MM.1S (cell line): ENCODE data around the gene CPT1B.

Experiments
- DNase-seq: peaks from one replicate; pipeline ENCODE4 v3.0.0-alpha.2; 2015
- H2AFZ ChIP-seq: fragments of 300-600 bp; sonication (generic); 2 replicates; pipeline ENCODE4 v1.6.0; 2016; ENCODE audit warnings: antibody characterized with exemption, low read length
- H3F3A ChIP-seq: fragments of 300-600 bp; sonication (generic); 2 replicates; pipeline ENCODE4 v1.6.1; 2016; ENCODE audit warnings: mild to moderate bottlenecking, antibody characterized with exemption, low read length, moderate library complexity, mixed read lengths; ENCODE audit not compliant: insufficient read depth
- H3K27ac ChIP-seq: fragments of 300-600 bp; sonication (generic); 2 replicates; pipeline ENCODE4 v1.5.1; 2016; ENCODE audit warnings: mild to moderate bottlenecking, low read length
- H3K27me3 ChIP-seq: fragments of 300-600 bp; sonication (generic); replicated peaks from 2 replicates; pipeline ENCODE4 v1.6.0; 2016; ENCODE audit warnings: low read length; ENCODE audit not compliant: insufficient read depth
- H3K36me3 ChIP-seq: fragments of 300-600 bp; sonication (generic); replicated peaks from 2 replicates; pipeline ENCODE4 v1.6.1; 2016; ENCODE audit warnings: mild to moderate bottlenecking, low read length, mixed read lengths; ENCODE audit not compliant: insufficient read depth
- H3K4me1 ChIP-seq: fragments of 300-600 bp; sonication (generic); 2 replicates; pipeline ENCODE4 v1.6.1; 2016; ENCODE audit warnings: low read length, mixed read lengths
- H3K4me2 ChIP-seq: fragments of 300-600 bp; sonication (generic); 2 replicates; pipeline ENCODE4 v1.6.0; 2016; ENCODE audit warnings: low read depth, low read length
- H3K4me3 ChIP-seq: fragments of 300-600 bp; sonication (generic); 2 replicates; pipeline ENCODE4 v1.5.1; 2016; ENCODE audit warnings: low read length, mixed read lengths
- H3K79me2 ChIP-seq: fragments of 300-600 bp; sonication (generic); 2 replicates; pipeline ENCODE4 v1.6.1; 2016; ENCODE audit warnings: mixed run types, low read length, mixed read lengths
- H3K9ac ChIP-seq: fragments of 300-600 bp; sonication (generic); 2 replicates; pipeline ENCODE4 v1.6.1; 2016; ENCODE audit warnings: low read length, mixed read lengths
- H3K9me2 ChIP-seq: fragments of 300-600 bp; sonication (generic); replicated peaks from 2 replicates; pipeline ENCODE4 v1.6.1; 2016; ENCODE audit warnings: mild to moderate bottlenecking, low read length, mixed read lengths; ENCODE audit not compliant: insufficient read depth
- H3K9me3 ChIP-seq: fragments of 300-600 bp; sonication (generic); replicated peaks from 2 replicates; pipeline ENCODE4 v1.6.1; 2016; ENCODE audit warnings: mild to moderate bottlenecking, low read length, mixed read lengths; ENCODE audit not compliant: insufficient read depth
- H4K20me1 ChIP-seq: fragments of 300-600 bp; sonication (generic); 2 replicates; pipeline ENCODE4 v1.6.1; 2016; ENCODE audit warnings: mild to moderate bottlenecking, low read length, moderate library complexity, mixed read lengths; ENCODE audit not compliant: insufficient read depth
- EZH2 ChIP-seq: fragments of 300-600 bp; sonication (generic); optimal IDR thresholded peaks from 2 replicates; pipeline ENCODE3; 2017; ENCODE audit warnings: low read depth, mild to moderate bottlenecking, antibody characterized with exemption, low read length, mixed read lengths
- EZH2phosphoT487 ChIP-seq: fragments of 300-600 bp; sonication (generic); IDR thresholded peaks from 2 replicates; pipeline ENCODE4 v1.6.1; 2018; ENCODE audit warnings: antibody characterized with exemption, low read length
- TF ChIP-seq, protein P1 (sequence below): fragments of 300-600 bp; sonication (generic); IDR thresholded peaks from 2 replicates; pipeline ENCODE4 v1.5.1; 2016; ENCODE audit warnings: antibody characterized with exemption, low read length, mixed read lengths

Gene CPT1B

DNA sequence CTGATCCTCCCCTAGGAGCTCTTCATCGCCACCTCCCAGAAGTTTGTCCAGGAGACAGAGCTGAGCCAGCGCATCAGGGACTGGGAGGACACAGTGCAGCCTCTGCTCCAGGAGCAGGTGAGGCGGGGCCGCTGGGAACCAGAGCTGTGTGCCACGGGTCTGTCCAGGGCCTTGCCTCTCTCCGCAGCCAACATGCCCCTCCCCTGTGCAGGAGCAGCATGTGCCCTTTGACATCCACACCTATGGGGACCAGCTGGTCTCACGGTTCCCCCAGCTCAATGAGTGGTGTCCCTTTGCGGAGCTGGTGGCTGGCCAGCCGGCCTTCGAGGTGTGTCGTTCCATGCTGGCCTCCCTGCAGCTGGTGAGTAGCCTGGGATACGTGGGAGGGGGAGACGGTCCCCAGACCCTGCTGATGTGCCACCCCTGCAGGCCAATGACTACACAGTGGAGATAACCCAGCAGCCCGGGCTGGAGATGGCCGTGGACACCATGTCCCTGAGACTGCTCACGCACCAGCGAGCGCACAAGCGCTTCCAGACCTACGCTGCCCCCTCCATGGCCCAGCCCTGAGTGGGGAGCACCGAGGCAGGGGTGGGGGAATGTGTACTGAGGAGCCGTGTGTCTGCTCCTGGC, 55.3 kb downstream of the CPT1B start:
- H2AFZ ChIP-seq = no peak overlapping the region
- H3K4me1 ChIP-seq = peaks cover 18% of the 10 kb centered on the region
- no peak overlapping the region for H3K4me3 ChIP-seq
- DNase-seq = no peak
- H3K9ac ChIP-seq = no peak overlapping the region
- TF ChIP-seq, protein P1, sequence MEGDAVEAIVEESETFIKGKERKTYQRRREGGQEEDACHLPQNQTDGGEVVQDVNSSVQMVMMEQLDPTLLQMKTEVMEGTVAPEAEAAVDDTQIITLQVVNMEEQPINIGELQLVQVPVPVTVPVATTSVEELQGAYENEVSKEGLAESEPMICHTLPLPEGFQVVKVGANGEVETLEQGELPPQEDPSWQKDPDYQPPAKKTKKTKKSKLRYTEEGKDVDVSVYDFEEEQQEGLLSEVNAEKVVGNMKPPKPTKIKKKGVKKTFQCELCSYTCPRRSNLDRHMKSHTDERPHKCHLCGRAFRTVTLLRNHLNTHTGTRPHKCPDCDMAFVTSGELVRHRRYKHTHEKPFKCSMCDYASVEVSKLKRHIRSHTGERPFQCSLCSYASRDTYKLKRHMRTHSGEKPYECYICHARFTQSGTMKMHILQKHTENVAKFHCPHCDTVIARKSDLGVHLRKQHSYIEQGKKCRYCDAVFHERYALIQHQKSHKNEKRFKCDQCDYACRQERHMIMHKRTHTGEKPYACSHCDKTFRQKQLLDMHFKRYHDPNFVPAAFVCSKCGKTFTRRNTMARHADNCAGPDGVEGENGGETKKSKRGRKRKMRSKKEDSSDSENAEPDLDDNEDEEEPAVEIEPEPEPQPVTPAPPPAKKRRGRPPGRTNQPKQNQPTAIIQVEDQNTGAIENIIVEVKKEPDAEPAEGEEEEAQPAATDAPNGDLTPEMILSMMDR = no peak
- TF ChIP-seq EZH2 = no peak
- no peak for TF ChIP-seq EZH2phosphoT487
- H3K79me2 ChIP-seq = peaks cover 43% of the 10 kb centered on the region
- no peaks in the 10 kb centered on the region for H3K9me3 ChIP-seq
- no peaks in the 10 kb centered on the region for H3K36me3 ChIP-seq
- no peaks in the 10 kb centered on the region for H4K20me1 ChIP-seq
- no peaks in the 10 kb centered on the region for H3K27me3 ChIP-seq
- no peak overlapping the region for H3K4me2 ChIP-seq
- H3K9me2 ChIP-seq = no peaks in the 10 kb centered on the region
- H3F3A ChIP-seq = peaks cover 20% of the 10 kb centered on the region; the same call in 1 of the 2 replicates
- no peak overlapping the region for H3K27ac ChIP-seq

DNA sequence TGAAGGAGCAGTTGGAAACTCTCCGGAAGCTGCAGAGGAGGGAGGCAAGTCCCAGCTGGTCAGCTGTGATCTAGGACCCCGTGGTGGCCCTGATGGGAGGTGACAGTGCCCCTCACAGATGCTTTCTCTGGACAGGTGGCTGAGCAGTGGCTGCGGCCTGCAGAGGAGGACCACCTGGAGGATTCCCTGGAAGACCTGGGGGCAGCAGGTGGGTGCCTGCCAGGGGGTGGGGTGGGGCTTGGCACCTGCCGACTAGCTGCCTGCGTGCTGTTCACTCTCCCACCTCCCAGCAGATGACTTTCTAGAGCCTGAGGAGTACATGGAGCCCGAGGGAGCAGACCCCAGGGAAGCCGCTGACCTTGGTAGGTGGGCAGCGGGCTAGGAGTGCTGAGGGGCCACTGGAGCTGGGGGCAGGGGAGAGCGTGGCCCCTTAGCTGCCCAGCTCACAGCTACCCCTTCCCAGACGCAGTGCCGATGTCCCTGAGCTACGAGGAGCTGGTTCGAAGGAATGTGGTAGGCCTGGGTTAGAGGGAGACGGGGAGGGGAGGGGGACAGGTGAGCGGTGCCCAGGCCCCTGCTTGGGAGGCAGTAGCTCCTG, 55.9 kb downstream of the CPT1B start:
- Histone ChIP-seq H4K20me1 (no peaks in the 10 kb centered on the region), H3K4me3 (no peak overlapping the region), H3F3A (peaks cover 14% of the 10 kb centered on the region; the same call in 1 of the 2 replicates), H3K36me3 (no peaks in the 10 kb centered on the region), H3K27me3 (no peaks in the 10 kb centered on the region), H3K4me2 (no peak overlapping the region), H3K9ac (no peak overlapping the region), H3K4me1 (peaks cover 18% of the 10 kb centered on the region), H3K9me3 (no peaks in the 10 kb centered on the region), H3K27ac (no peak overlapping the region), H3K9me2 (no peaks in the 10 kb centered on the region), H2AFZ (no peak overlapping the region), H3K79me2 (peaks cover 49% of the 10 kb centered on the region)
- peak; percentile 5 for DNase-seq
- TF ChIP-seq, protein P1 = no peak
- TF ChIP-seq EZH2 (no peak), EZH2phosphoT487 (no peak)

DNA sequence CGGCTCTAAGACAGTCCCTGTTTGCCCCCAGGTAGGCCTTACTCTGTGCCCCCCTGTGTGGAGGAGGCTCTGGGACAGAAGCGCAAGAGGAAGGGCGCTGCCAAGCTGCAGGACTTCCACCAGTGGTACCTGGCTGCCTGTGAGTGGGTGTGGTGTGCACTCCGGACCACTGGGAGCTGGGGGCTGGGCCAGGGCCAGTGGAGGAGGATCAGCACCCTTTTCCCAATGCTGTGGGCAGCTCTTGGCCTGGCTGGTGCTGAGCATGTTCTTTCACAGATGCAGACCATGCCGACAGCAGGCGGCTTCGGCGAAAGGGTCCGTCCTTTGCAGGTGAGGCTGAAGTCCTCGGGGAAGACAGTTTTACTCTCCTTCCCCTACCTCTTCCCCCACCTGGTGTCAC, 56.5 kb downstream of the CPT1B start:
- no peaks in the 10 kb centered on the region for H3K27me3 ChIP-seq
- peaks cover 54% of the 10 kb centered on the region for H3K79me2 ChIP-seq
- TF ChIP-seq, protein P1 = no peak
- TF ChIP-seq EZH2phosphoT487 (no peak), EZH2 (no peak)
- peaks cover 11% of the 10 kb centered on the region; the same call in 1 of the 2 replicates for H3F3A ChIP-seq
- H3K27ac ChIP-seq = no peak overlapping the region
- H3K36me3 ChIP-seq = 0 out of 2 replicates have a peak, but pooled peaks cover 1% of the 10 kb centered on the region
- H3K9ac ChIP-seq = no peak overlapping the region
- peaks cover 17% of the 10 kb centered on the region for H3K4me1 ChIP-seq
- no peak overlapping the region for H3K4me2 ChIP-seq
- no peak overlapping the region for H3K4me3 ChIP-seq
- no peaks in the 10 kb centered on the region for H3K9me3 ChIP-seq
- no peak overlapping the region for H2AFZ ChIP-seq
- H3K9me2 ChIP-seq = no peaks in the 10 kb centered on the region
- H4K20me1 ChIP-seq = no peaks in the 10 kb centered on the region
- DNase-seq = no peak
